GM23338 (cell line): Measurements from ENCODE around the gene GPR25. TPM values are rescaled to one million over a fixed set of nuclear protein-coding genes. Genes with fewer than 3 reads are reported as not detected.

ENCODE experiments used
- ATAC-seq: fragments of 200-7000 bp; cut with Tn5 transposase; 3 replicates; pipeline ENCODE4 v1.9.1; 2020
- DNase-seq: peaks from one replicate; pipeline ENCODE4 v3.0.0-alpha.2; 2015; ENCODE audit warnings: low spot score
- H2AFZ ChIP-seq: fragments of 200-600 bp; sonication (generic); 2 replicates; pipeline ENCODE4 v1.8.0; 2016; ENCODE audit warnings: antibody characterized with exemption, mild to moderate bottlenecking, moderate library complexity
- H3F3A ChIP-seq: fragments of 200-600 bp; sonication (generic); replicated peaks from 2 replicates; pipeline ENCODE4 v1.8.0; 2017; ENCODE audit warnings: antibody characterized with exemption, mixed run types, low read depth
- H3K27ac ChIP-seq: fragments of 200-600 bp; sonication (generic); 2 replicates; pipeline ENCODE4 v1.6.1; 2016; ENCODE audit warnings: low read depth
- H3K27me3 ChIP-seq: fragments of 200-600 bp; sonication (generic); 2 replicates; pipeline ENCODE4 v1.8.0; 2016; ENCODE audit warnings: mild to moderate bottlenecking, mixed run types, moderate library complexity; ENCODE audit not compliant: insufficient read depth
- H3K36me3 ChIP-seq: fragments of 200-600 bp; sonication (generic); 2 replicates; pipeline ENCODE4 v1.8.0; 2016; ENCODE audit warnings: mild to moderate bottlenecking; ENCODE audit not compliant: insufficient read depth
- H3K4me1 ChIP-seq: fragments of 200-600 bp; sonication (generic); 2 replicates; pipeline ENCODE4 v1.8.0; 2016; ENCODE audit warnings: mild to moderate bottlenecking, moderate library complexity; ENCODE audit not compliant: insufficient read depth
- H3K4me2 ChIP-seq: fragments of 200-600 bp; sonication (generic); 2 replicates; pipeline ENCODE4 v1.7.1; 2017; ENCODE audit warnings: mixed run types
- H3K4me3 ChIP-seq: fragments of 200-600 bp; sonication (generic); 2 replicates; pipeline ENCODE4 v1.6.1; 2016; ENCODE audit warnings: mixed run types
- H3K79me2 ChIP-seq: fragments of 200-600 bp; sonication (generic); replicated peaks from 2 replicates; pipeline ENCODE4 v1.8.0; 2017; ENCODE audit warnings: mild to moderate bottlenecking; ENCODE audit not compliant: insufficient read depth
- H3K9me2 ChIP-seq: fragments of 200-600 bp; sonication (generic); 2 replicates; pipeline ENCODE4 v1.8.0; 2017; ENCODE audit not compliant: insufficient read depth
- H4K20me1 ChIP-seq: fragments of 200-600 bp; sonication (generic); replicated peaks from 2 replicates; pipeline ENCODE4 v1.8.0; 2017; ENCODE audit warnings: mild to moderate bottlenecking; ENCODE audit not compliant: insufficient read depth
- H3K27ac Mint-ChIP-seq: 2 replicates; pipeline ENCODE4 v1.8.0; 2020; ENCODE audit warnings: inconsistent platforms, mild to moderate bottlenecking, moderate library complexity, mixed read lengths
- H3K27me3 Mint-ChIP-seq: 3 replicates; pipeline ENCODE4 v1.8.0; 2022; ENCODE audit warnings: low read depth, mild to moderate bottlenecking, moderate library complexity, mixed read lengths, inconsistent platforms; ENCODE audit not compliant: insufficient read depth, poor library complexity
- H3K36me3 Mint-ChIP-seq: 3 replicates; pipeline ENCODE4 v1.8.0; 2021; ENCODE audit warnings: low read depth, mild to moderate bottlenecking, inconsistent platforms, moderate library complexity, mixed read lengths
- H3K4me1 Mint-ChIP-seq: 3 replicates; pipeline ENCODE4 v1.8.0; 2020; ENCODE audit warnings: mild to moderate bottlenecking, inconsistent platforms, mixed read lengths
- H3K4me3 Mint-ChIP-seq: 3 replicates; pipeline ENCODE4 v1.8.0; 2021; ENCODE audit warnings: moderate library complexity, mild to moderate bottlenecking, inconsistent platforms, mixed read lengths
- H3K9me3 Mint-ChIP-seq: 3 replicates; pipeline ENCODE4 v1.8.0; 2020; ENCODE audit warnings: moderate library complexity, mild to moderate bottlenecking, inconsistent platforms, mixed read lengths
- CREB1 ChIP-seq: fragments of 250-450 bp; sonication (Bioruptor Pico); IDR thresholded peaks from 2 replicates; pipeline ENCODE4 v1.5.0; 2020; ENCODE audit warnings: low read depth, mild to moderate bottlenecking, moderate library complexity
- CTCF ChIP-seq, 2 experiments: fragments of 200-600 bp in 1 of 2; sonication (generic) in 1 of 2; conservative IDR thresholded peaks; 2 replicates each; pipeline versions ENCODE4 v1.5.1 to v1.6.1; 2016 to 2017; ENCODE audit warnings: antibody characterized with exemption in 2 of 2, low read depth in 2 of 2, mild to moderate bottlenecking in 2 of 2, moderate library complexity in 1 of 2
- ETS1 ChIP-seq: IDR thresholded peaks from 2 replicates; pipeline ENCODE4 v1.6.1; 2016; ENCODE audit warnings: antibody characterized with exemption
- EZH2 ChIP-seq: fragments of 200-600 bp; sonication (generic); IDR thresholded peaks from one replicate; pipeline ENCODE4 v1.8.0; 2017; ENCODE audit warnings: antibody characterized with exemption, mild to moderate bottlenecking, low read depth; ENCODE audit not compliant: unreplicated experiment
- EZH2phosphoT487 ChIP-seq: fragments of 200-600 bp; sonication (generic); IDR thresholded peaks from one replicate; pipeline ENCODE4 v1.8.1; 2018; ENCODE audit warnings: antibody characterized with exemption; ENCODE audit not compliant: unreplicated experiment
- JUNB ChIP-seq: IDR thresholded peaks from one replicate; pipeline ENCODE4 v1.6.1; 2016; ENCODE audit warnings: antibody characterized with exemption; ENCODE audit not compliant: unreplicated experiment
- NANOG ChIP-seq: IDR thresholded peaks from 2 replicates; pipeline ENCODE4 v1.6.1; 2016; ENCODE audit warnings: antibody characterized with exemption, borderline replicate concordance
- POLR2AphosphoS5 ChIP-seq: IDR thresholded peaks from 2 replicates; pipeline ENCODE4 v1.6.1; 2016; ENCODE audit warnings: antibody characterized with exemption, low read depth
- STAT1 ChIP-seq: IDR thresholded peaks from one replicate; pipeline ENCODE4 v1.6.1; 2016; ENCODE audit warnings: antibody characterized with exemption; ENCODE audit not compliant: unreplicated experiment
- ZNF114 ChIP-seq: fragments of 250-450 bp; sonication (Bioruptor Pico); IDR thresholded peaks from 2 replicates; pipeline ENCODE4 v1.5.0; 2020; ENCODE audit warnings: mild to moderate bottlenecking, moderate library complexity
- ZNF331 ChIP-seq: fragments of 250-450 bp; sonication (Bioruptor Pico); IDR thresholded peaks from 2 replicates; pipeline ENCODE4 v1.5.0; 2020; ENCODE audit warnings: low read depth, mild to moderate bottlenecking, moderate library complexity
- polyA plus RNA-seq: library from polyadenylated mRNA; unstranded; fragments of >200 nt; fragmentation: Nextera tagmentation; extraction: Ambion mirVana; gene quantifications from 2 replicates; pipeline ENCODE4 v1.2.1, GENCODE V29; 2016
- total RNA-seq: library from RNA; depleted of rRNA; stranded (reverse); fragments of >200 nt; shearing (Covaris generic); gene quantifications from 2 replicates; pipeline ENCODE4 v1.2.3, GENCODE V29; 2014
- TF ChIP-seq, protein P1 (sequence below): IDR thresholded peaks from one replicate; pipeline ENCODE4 v1.6.1; 2018; ENCODE audit warnings: antibody characterized with exemption; ENCODE audit not compliant: unreplicated experiment
- TF ChIP-seq, protein P2 (sequence below): fragments of 250-450 bp; sonication (Bioruptor Pico); IDR thresholded peaks from 2 replicates; pipeline ENCODE4 v1.5.0; 2020; ENCODE audit warnings: mild to moderate bottlenecking, moderate library complexity

GPR25 gene
- total and polyA plus RNA-seq, 2 experiments from 2014 or later, result not detected

- ATAC-seq (no peak), DNase-seq (no peak)
- no peaks in the 10 kb centered on the region for H3K27me3 ChIP-seq
- H3K4me3 ChIP-seq, result no peak overlapping the region
- H4K20me1 ChIP-seq, result no peaks in the 10 kb centered on the region
- H3K27ac ChIP-seq, result no peak overlapping the region
- H3K27ac Mint-ChIP-seq, result no peak overlapping the region
- peaks cover 6% of the 10 kb centered on the region; the same call in 1 of the 3 replicates for H3K9me3 Mint-ChIP-seq
- no peak overlapping the region for H3K4me3 Mint-ChIP-seq
- no peak overlapping the region for H2AFZ ChIP-seq
- TF ChIP-seq POLR2AphosphoS5 (no peak), ZNF331 (CRISPR knock-in tag) (no peak), EZH2phosphoT487 (no peak), EZH2 (no peak), JUNB (no peak), CREB1 (CRISPR knock-in tag) (no peak), CTCF (conservative IDR thresholded peaks at IDR 0.05; ENCODE audit: low read depth in 2 of 2) (no peak), ETS1 (no peak), STAT1 (no peak), ZNF114 (CRISPR knock-in tag) (no peak), NANOG (no peak)
- TF ChIP-seq, protein P1, sequence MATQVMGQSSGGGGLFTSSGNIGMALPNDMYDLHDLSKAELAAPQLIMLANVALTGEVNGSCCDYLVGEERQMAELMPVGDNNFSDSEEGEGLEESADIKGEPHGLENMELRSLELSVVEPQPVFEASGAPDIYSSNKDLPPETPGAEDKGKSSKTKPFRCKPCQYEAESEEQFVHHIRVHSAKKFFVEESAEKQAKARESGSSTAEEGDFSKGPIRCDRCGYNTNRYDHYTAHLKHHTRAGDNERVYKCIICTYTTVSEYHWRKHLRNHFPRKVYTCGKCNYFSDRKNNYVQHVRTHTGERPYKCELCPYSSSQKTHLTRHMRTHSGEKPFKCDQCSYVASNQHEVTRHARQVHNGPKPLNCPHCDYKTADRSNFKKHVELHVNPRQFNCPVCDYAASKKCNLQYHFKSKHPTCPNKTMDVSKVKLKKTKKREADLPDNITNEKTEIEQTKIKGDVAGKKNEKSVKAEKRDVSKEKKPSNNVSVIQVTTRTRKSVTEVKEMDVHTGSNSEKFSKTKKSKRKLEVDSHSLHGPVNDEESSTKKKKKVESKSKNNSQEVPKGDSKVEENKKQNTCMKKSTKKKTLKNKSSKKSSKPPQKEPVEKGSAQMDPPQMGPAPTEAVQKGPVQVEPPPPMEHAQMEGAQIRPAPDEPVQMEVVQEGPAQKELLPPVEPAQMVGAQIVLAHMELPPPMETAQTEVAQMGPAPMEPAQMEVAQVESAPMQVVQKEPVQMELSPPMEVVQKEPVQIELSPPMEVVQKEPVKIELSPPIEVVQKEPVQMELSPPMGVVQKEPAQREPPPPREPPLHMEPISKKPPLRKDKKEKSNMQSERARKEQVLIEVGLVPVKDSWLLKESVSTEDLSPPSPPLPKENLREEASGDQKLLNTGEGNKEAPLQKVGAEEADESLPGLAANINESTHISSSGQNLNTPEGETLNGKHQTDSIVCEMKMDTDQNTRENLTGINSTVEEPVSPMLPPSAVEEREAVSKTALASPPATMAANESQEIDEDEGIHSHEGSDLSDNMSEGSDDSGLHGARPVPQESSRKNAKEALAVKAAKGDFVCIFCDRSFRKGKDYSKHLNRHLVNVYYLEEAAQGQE, result no peak
- TF ChIP-seq, protein P2, sequence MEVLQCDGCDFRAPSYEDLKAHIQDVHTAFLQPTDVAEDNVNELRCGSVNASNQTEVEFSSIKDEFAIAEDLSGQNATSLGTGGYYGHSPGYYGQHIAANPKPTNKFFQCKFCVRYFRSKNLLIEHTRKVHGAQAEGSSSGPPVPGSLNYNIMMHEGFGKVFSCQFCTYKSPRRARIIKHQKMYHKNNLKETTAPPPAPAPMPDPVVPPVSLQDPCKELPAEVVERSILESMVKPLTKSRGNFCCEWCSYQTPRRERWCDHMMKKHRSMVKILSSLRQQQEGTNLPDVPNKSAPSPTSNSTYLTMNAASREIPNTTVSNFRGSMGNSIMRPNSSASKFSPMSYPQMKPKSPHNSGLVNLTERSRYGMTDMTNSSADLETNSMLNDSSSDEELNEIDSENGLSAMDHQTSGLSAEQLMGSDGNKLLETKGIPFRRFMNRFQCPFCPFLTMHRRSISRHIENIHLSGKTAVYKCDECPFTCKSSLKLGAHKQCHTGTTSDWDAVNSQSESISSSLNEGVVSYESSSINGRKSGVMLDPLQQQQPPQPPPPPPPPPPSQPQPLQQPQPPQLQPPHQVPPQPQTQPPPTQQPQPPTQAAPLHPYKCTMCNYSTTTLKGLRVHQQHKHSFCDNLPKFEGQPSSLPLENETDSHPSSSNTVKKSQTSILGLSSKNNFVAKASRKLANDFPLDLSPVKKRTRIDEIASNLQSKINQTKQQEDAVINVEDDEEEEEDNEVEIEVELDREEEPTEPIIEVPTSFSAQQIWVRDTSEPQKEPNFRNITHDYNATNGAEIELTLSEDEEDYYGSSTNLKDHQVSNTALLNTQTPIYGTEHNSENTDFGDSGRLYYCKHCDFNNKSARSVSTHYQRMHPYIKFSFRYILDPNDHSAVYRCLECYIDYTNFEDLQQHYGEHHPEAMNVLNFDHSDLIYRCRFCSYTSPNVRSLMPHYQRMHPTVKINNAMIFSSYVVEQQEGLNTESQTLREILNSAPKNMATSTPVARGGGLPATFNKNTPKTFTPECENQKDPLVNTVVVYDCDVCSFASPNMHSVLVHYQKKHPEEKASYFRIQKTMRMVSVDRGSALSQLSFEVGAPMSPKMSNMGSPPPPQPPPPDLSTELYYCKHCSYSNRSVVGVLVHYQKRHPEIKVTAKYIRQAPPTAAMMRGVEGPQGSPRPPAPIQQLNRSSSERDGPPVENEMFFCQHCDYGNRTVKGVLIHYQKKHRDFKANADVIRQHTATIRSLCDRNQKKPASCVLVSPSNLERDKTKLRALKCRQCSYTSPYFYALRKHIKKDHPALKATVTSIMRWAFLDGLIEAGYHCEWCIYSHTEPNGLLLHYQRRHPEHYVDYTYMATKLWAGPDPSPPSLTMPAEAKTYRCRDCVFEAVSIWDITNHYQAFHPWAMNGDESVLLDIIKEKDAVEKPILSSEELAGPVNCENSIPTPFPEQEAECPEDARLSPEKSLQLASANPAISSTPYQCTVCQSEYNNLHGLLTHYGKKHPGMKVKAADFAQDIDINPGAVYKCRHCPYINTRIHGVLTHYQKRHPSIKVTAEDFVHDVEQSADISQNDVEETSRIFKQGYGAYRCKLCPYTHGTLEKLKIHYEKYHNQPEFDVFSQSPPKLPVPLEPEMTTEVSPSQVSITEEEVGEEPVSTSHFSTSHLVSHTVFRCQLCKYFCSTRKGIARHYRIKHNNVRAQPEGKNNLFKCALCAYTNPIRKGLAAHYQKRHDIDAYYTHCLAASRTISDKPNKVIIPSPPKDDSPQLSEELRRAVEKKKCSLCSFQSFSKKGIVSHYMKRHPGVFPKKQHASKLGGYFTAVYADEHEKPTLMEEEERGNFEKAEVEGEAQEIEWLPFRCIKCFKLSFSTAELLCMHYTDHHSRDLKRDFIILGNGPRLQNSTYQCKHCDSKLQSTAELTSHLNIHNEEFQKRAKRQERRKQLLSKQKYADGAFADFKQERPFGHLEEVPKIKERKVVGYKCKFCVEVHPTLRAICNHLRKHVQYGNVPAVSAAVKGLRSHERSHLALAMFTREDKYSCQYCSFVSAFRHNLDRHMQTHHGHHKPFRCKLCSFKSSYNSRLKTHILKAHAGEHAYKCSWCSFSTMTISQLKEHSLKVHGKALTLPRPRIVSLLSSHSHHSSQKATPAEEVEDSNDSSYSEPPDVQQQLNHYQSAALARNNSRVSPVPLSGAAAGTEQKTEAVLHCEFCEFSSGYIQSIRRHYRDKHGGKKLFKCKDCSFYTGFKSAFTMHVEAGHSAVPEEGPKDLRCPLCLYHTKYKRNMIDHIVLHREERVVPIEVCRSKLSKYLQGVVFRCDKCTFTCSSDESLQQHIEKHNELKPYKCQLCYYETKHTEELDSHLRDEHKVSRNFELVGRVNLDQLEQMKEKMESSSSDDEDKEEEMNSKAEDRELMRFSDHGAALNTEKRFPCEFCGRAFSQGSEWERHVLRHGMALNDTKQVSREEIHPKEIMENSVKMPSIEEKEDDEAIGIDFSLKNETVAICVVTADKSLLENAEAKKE, result no peak
- no peak overlapping the region for H3K4me2 ChIP-seq
- no peaks in the 10 kb centered on the region for H3F3A ChIP-seq
- H3K36me3 ChIP-seq, result no peaks in the 10 kb centered on the region
- no peaks in the 10 kb centered on the region for H3K4me1 Mint-ChIP-seq
- H3K79me2 ChIP-seq, result no peaks in the 10 kb centered on the region
- peaks cover 21% of the 10 kb centered on the region; the same call in 2 of the 3 replicates for H3K36me3 Mint-ChIP-seq
- no peaks in the 10 kb centered on the region for H3K9me2 ChIP-seq
- peaks cover 2% of the 10 kb centered on the region for H3K27me3 Mint-ChIP-seq
- H3K4me1 ChIP-seq, result no peaks in the 10 kb centered on the region
Observed at GRCh38 chr1:200838676-200839445, 33.9 kb upstream of the GPR25 start.
